K562 (cell line): ENCODE data around the gene AHNAK. TPM values are rescaled to one million over a fixed set of nuclear protein-coding genes. Genes with fewer than 3 reads are reported as not detected.

Source experiments
- ATAC-seq: fragments of 200-7000 bp; cut with Tn5 transposase; 3 replicates; pipeline ENCODE4 v1.9.1; 2020; ENCODE audit warnings: moderate library complexity
- BruUV-seq: library from RNA; stranded (reverse); fragments of 400-500 nt; replicated peaks from 2 replicates; lab custom pipeline; 2021; lab: Mats Ljungman, UMichigan
- CTCF ChIA-PET: fragments of 300-600 bp; formaldehyde crosslinking; extraction: SDS; loops from one replicate; lab custom pipeline; 2021; ENCODE audit warnings: low intra/inter-chr PET ratio; lab: Yijun Ruan, JAX
- POLR2A ChIA-PET: fragments of 300-600, 350-650 bp; sonication (Branson Sonifier 250); formaldehyde crosslinking; extraction: SDS; loops from one replicate; lab custom pipeline; 2021; ENCODE audit warnings: antibody characterized with exemption, inconsistent platforms; lab: Yijun Ruan, JAX
- DNase-seq, 4 experiments: peaks; one replicate each; pipeline versions ENCODE4 v3.0.0 to v3.0.0-alpha.2; 2011 to 2018; ENCODE audit warnings: low spot score in 3 of 4, mixed read lengths in 3 of 4; ENCODE audit errors: extremely low read depth in 1 of 4
- FAIRE-seq: peaks from 2 replicates; lab custom pipeline; 2011; peaks lifted over from hg19 to GRCh38; lab: Jason Lieb, UNC
- H2AFZ ChIP-seq: 2 replicates; pipeline ENCODE4 v1.6.0; 2011; ENCODE audit warnings: low read depth, low read length, control low read depth, inconsistent platforms
- H3K27ac ChIP-seq: fragments of 200-600 bp; 3 replicates; pipeline ENCODE4 v1.8.0; 2011; ENCODE audit warnings: low read depth, mild to moderate bottlenecking, control low read depth, inconsistent platforms, low read length, moderate library complexity, mixed read lengths; ENCODE audit errors: extremely low read depth
- H3K27me3 ChIP-seq, 2 experiments: fragments of 300-600 bp in 1 of 2; 2 replicates in 1 of 2; 3 replicates in 1 of 2; pipeline versions ENCODE4 v1.6.0 to v1.8.0; 2011; ENCODE audit warnings: inconsistent platforms in 2 of 2, low read length in 2 of 2, mild to moderate bottlenecking in 1 of 2, mixed read lengths in 1 of 2, moderate library complexity in 1 of 2; ENCODE audit not compliant: control insufficient read depth in 2 of 2, insufficient read depth in 2 of 2
- H3K36me3 ChIP-seq: fragments of 300-600 bp; 3 replicates; pipeline ENCODE4 v1.8.0; 2011; ENCODE audit warnings: mild to moderate bottlenecking, low read length, inconsistent platforms; ENCODE audit not compliant: control insufficient read depth, insufficient read depth
- H3K4me1 ChIP-seq, 2 experiments: fragments of 200-600 bp in 1 of 2; replicated peaks in 1 of 2; 2 replicates in 1 of 2; 3 replicates in 1 of 2; pipeline versions ENCODE4 v1.5.1 to v1.8.0; 2011; ENCODE audit warnings: inconsistent platforms in 2 of 2, low read length in 2 of 2, mild to moderate bottlenecking in 1 of 2, mixed read lengths in 1 of 2, moderate library complexity in 1 of 2; ENCODE audit not compliant: control insufficient read depth in 2 of 2, insufficient read depth in 2 of 2
- H3K4me2 ChIP-seq: 2 replicates; pipeline ENCODE4 v1.6.1; 2011; ENCODE audit warnings: low read length, control low read depth, inconsistent platforms, mixed read lengths; ENCODE audit not compliant: insufficient read depth
- H3K4me3 ChIP-seq: fragments of 200-600 bp; sonication (generic), shearing (Covaris generic); 2 replicates; pipeline ENCODE4 v1.5.1; 2016; ENCODE audit warnings: control low read depth, inconsistent platforms
- H3K79me2 ChIP-seq: fragments of 200-600 bp; 3 replicates; pipeline ENCODE4 v1.8.0; 2011; ENCODE audit warnings: low read length, inconsistent platforms; ENCODE audit not compliant: control insufficient read depth, insufficient read depth
- H3K9ac ChIP-seq, 2 experiments: 2 replicates each; pipeline versions ENCODE4 v1.6.0 to v1.6.1; 2011; ENCODE audit warnings: low read depth in 2 of 2, low read length in 2 of 2, control low read depth in 1 of 2, inconsistent platforms in 1 of 2, mild to moderate bottlenecking in 1 of 2, mixed read lengths in 1 of 2; ENCODE audit not compliant: insufficient read depth in 1 of 2
- H3K9me1 ChIP-seq: one replicate; pipeline ENCODE4 v1.6.0; 2011; ENCODE audit warnings: inconsistent platforms, mild to moderate bottlenecking, low read length, moderate library complexity; ENCODE audit not compliant: control insufficient read depth, insufficient read depth
- H3K9me3 ChIP-seq: replicated peaks from 2 replicates; pipeline ENCODE4 v1.5.1; 2011; ENCODE audit warnings: low read depth, low read length, inconsistent platforms; ENCODE audit not compliant: control insufficient read depth, insufficient read depth
- H4K20me1 ChIP-seq: replicated peaks from 2 replicates; pipeline ENCODE4 v1.6.1; 2011; ENCODE audit warnings: low read length, inconsistent platforms, mixed read lengths; ENCODE audit not compliant: control insufficient read depth, insufficient read depth
- BDP1 ChIP-seq: IDR thresholded peaks from 3 replicates; pipeline ENCODE4 v1.6.1; 2011; ENCODE audit not compliant: insufficient read length, insufficient read depth
- CBX8 ChIP-seq: fragments of 200-600 bp; sonication (generic); IDR thresholded peaks from 2 replicates; pipeline ENCODE4 v1.6.1; 2012; ENCODE audit warnings: borderline replicate concordance, mixed run types, low read depth, mild to moderate bottlenecking, moderate library complexity, mixed read lengths, low read length, control low read depth, inconsistent platforms; ENCODE audit not compliant: poor library complexity, severe bottlenecking; ENCODE audit errors: extremely low read depth
- FOXM1 ChIP-seq, 2 experiments: fragments of 450-650 bp in 1 of 2; sonication (generic) in 1 of 2; formaldehyde crosslinking in 1 of 2; IDR thresholded peaks; 2 replicates each; pipeline versions ENCODE4 v1.6.1 to v1.9.0; 2017 to 2022; ENCODE audit warnings: low read depth in 2 of 2, mild to moderate bottlenecking in 2 of 2, missing genetic modification reagents in 1 of 2, moderate library complexity in 1 of 2
- KLF6 ChIP-seq: fragments of 250-450 bp; sonication (Bioruptor Pico); IDR thresholded peaks from 2 replicates; pipeline ENCODE4 v1.4.0; 2020; ENCODE audit warnings: mild to moderate bottlenecking, moderate library complexity, borderline replicate concordance
- MYC ChIP-seq, 2 experiments: fragments of 250-450 bp in 1 of 2; sonication (Bioruptor Pico) in 1 of 2; IDR thresholded peaks; 2 replicates each; pipeline versions ENCODE4 v1.5.1 to v1.6.1; 2012 to 2021; ENCODE audit warnings: low read depth in 2 of 2, borderline replicate concordance in 1 of 2, improper control_type of control experiment in 1 of 2, low read length in 1 of 2, mild to moderate bottlenecking in 1 of 2, moderate library complexity in 1 of 2
- NRF1 ChIP-seq, 2 experiments: fragments of 450-650 bp; IDR thresholded peaks in 1 of 2; conservative IDR thresholded peaks in 1 of 2; 2 replicates each; pipeline ENCODE4 v1.6.1; 2014; ENCODE audit warnings: mild to moderate bottlenecking in 2 of 2
- RBFOX2 ChIP-seq: fragments of 200-400 bp; formaldehyde crosslinking; IDR thresholded peaks from 2 replicates; pipeline ENCODE4 v1.6.1; 2017; ENCODE audit warnings: low read depth, mild to moderate bottlenecking, low read length, moderate library complexity
- RBM39 ChIP-seq: fragments of 200-400 bp; formaldehyde crosslinking; optimal IDR thresholded peaks from 2 replicates; pipeline ENCODE3; 2018; ENCODE audit warnings: low read depth, low read length
- SIN3B ChIP-seq: fragments of 450-650 bp; IDR thresholded peaks from 2 replicates; pipeline ENCODE4 v1.6.1; 2017; ENCODE audit warnings: low read depth, mild to moderate bottlenecking, moderate library complexity
- SREBF2 ChIP-seq: sonication (generic); formaldehyde crosslinking; IDR thresholded peaks from 2 replicates; pipeline ENCODE4 v1.4.0; 2020; ENCODE audit warnings: mild to moderate bottlenecking, missing genetic modification reagents
- THRAP3 ChIP-seq: fragments of 450-650 bp; IDR thresholded peaks from 2 replicates; pipeline ENCODE4 v1.6.1; 2016; ENCODE audit warnings: mild to moderate bottlenecking, inconsistent platforms, borderline replicate concordance
- ZBTB17 ChIP-seq: fragments of 450-650 bp; formaldehyde crosslinking; IDR thresholded peaks from 2 replicates; pipeline ENCODE4 v1.4.0; 2020; ENCODE audit warnings: mild to moderate bottlenecking
- ZBTB34 ChIP-seq: fragments of 250-450 bp; sonication (Bioruptor Pico); IDR thresholded peaks from 2 replicates; pipeline ENCODE4 v1.8.0; 2021; ENCODE audit warnings: mild to moderate bottlenecking, moderate library complexity
- ZEB2 ChIP-seq: fragments of 450-650 bp; IDR thresholded peaks from 2 replicates; pipeline ENCODE4 v1.6.1; 2016
- ZNF184 ChIP-seq: sonication (generic); formaldehyde crosslinking; IDR thresholded peaks from 2 replicates; pipeline ENCODE4 v1.5.0; 2020; ENCODE audit warnings: missing genetic modification reagents
- ZNF449 ChIP-seq: fragments of 250-450 bp; sonication (Bioruptor Pico); IDR thresholded peaks from 2 replicates; pipeline ENCODE4 v1.8.0; 2022; ENCODE audit warnings: moderate library complexity, mild to moderate bottlenecking, inconsistent platforms
- ZNF644 ChIP-seq: fragments of 200-800 bp; sonication (Bioruptor generic); IDR thresholded peaks from 2 replicates; pipeline ENCODE4 v1.6.1; 2016; ENCODE audit warnings: low read depth, missing genetic modification characterization, missing compliant biosample characterization
- ZNF766 ChIP-seq: fragments of 200-800 bp; sonication (Bioruptor generic); conservative IDR thresholded peaks from 2 replicates; pipeline ENCODE4 v1.6.1; 2016; ENCODE audit warnings: missing genetic modification characterization, missing compliant biosample characterization
- WGBS: fragments of 100-300 bp; shearing (Covaris generic); methylation state at CpG from one replicate; pipeline ENCODE4 v1.1.6; 2016; ENCODE audit warnings: low coverage, mixed read lengths; ENCODE audit not compliant: insufficient coverage; ENCODE audit errors: missing lambda C conversion rate; 5-methylcytosine and 5-hydroxymethylcytosine counted together
- in situ Hi-C: fragments of 300-500 bp; cut with MboI; formaldehyde crosslinking; loops from 4 replicates; pipeline ENCODE4 v1.15.0; 2018; ENCODE audit warnings: inconsistent platforms, mixed read lengths
- intact Hi-C: fragments of 100-400 bp; cut with micrococcal nuclease; formaldehyde crosslinking; loops from 2 replicates; pipeline ENCODE4 v1.14.2; 2022
- polyA plus RNA-seq, 8 experiments: library from polyadenylated mRNA; depleted of rRNA in 4 of 8; stranded (reverse) in 5 of 8; unstranded in 3 of 8; fragments of >200 nt; fragmentation: Nextera tagmentation in 2 of 8; fragmentation: Illumina TruSeq in 1 of 8; extraction: Ambion mirVana in 2 of 8; extraction: Trizol in 1 of 8; gene quantifications; 2 replicates each; pipeline versions ENCODE4 v1.2.1 to v1.2.3, GENCODE V29; 2011 to 2014; ENCODE audit warnings: inconsistent platforms in 1 of 8, missing spikeins in 1 of 8
- total RNA-seq, 7 experiments: library from RNA; depleted of rRNA in 6 of 7; stranded (reverse); fragments of >200 nt in 6 of 7; fragmentation: Illumina TruSeq in 2 of 7; extraction: Trizol in 2 of 7; gene quantifications; 2 replicates each; pipeline versions ENCODE4 v1.2.1 to v1.2.3, GENCODE V29; 2011 to 2021; ENCODE audit warnings: low replicate concordance in 1 of 7

The AHNAK gene
- total and polyA plus RNA-seq, 9 of the 15 experiments (the other 6 are each of a cell fraction or from before 2014, with no cell fraction given), result 1.5 to 89.7 (median 45.0) TPM

- POLR2A ChIA-PET, result interaction anchor here (0.6 to 3.0 kb wide), 6 partner anchors 9 to 182 kb away, joined by 3 to 17 read pairs (median 4); partner anchors contain the start of gene TTC9C
- H3K9ac ChIP-seq, result peak overlapping the region; percentile 66 to 95
- H4K20me1 ChIP-seq, result no peaks in the 10 kb centered on the region; the same call in 1 of the 2 replicates
- peak overlapping the region; percentile 67 for H3K4me3 ChIP-seq
- H3K27ac ChIP-seq, result peak overlapping the region; percentile 66
- TSS peak; percentile 52 for BruUV-seq
- H3K36me3 ChIP-seq, result no peaks in the 10 kb centered on the region
- H3K9me3 ChIP-seq, result no peaks in the 10 kb centered on the region
- peaks cover 6% of the 10 kb centered on the region for H3K9me1 ChIP-seq
- peaks cover 57% of the 10 kb centered on the region for H3K79me2 ChIP-seq
- H2AFZ ChIP-seq, result peak overlapping the region; percentile 84
- peak overlapping the region; percentile 86 for H3K4me2 ChIP-seq
- CTCF ChIA-PET, result interaction anchor here (0.5 to 2.4 kb wide), 5 partner anchors 9 to 151 kb away, joined by 3 to 8 read pairs (median 3); no protein-coding TSS in a partner anchor
- in situ Hi-C loops, result no loop called here
- intact Hi-C loops, result loop anchor here (1.0 kb wide), 1 partner anchor 149 kb away; no protein-coding TSS in a partner anchor
- ATAC-seq (peak; percentile 68), FAIRE-seq (peak; percentile 80), DNase-seq (peak; percentile 87 to 92 (median 88))
- no peaks in the 10 kb centered on the region for H3K27me3 ChIP-seq
- WGBS, result under 1% methylated on average over 43 of the region's 59 CpGs
- peaks cover 62 to 82% of the 10 kb centered on the region in 2 experiments for H3K4me1 ChIP-seq
- TF ChIP-seq MYC (IDR thresholded peaks at IDR 0.05; ENCODE audit: low read depth, low read length) (peak; percentile 65), MYC (CRISPR knock-in tag; IDR thresholded peaks at IDR 0.05; ENCODE audit: borderline replicate concordance, low read depth) (peak; percentile 26; the same call in 1 of the 2 replicates), NRF1 (conservative IDR thresholded peaks at IDR 0.05 in 1 of 2, IDR thresholded peaks at IDR 0.05 in 1 of 2) (peak; percentile 83 to 86), RBM39 (no peak), SIN3B (no peak; the same call in 1 of the 2 replicates), BDP1 (no peak), ZNF449 (CRISPR knock-in tag) (no peak), ZNF644 (tag) (no peak), ZBTB34 (no peak), RBFOX2 (peak; percentile 74), THRAP3 (no peak), ZNF766 (CRISPR knock-in tag) (no peak), ZNF184 (CRISPR knock-in tag) (no peak), CBX8 (no peak), FOXM1 (IDR thresholded peaks at IDR 0.05; ENCODE audit: low read depth) (0 out of 2 replicates have a peak, but pooled peaks have one; percentile 16), FOXM1 (CRISPR knock-in tag; IDR thresholded peaks at IDR 0.05; ENCODE audit: low read depth) (no peak), KLF6 (no peak; the same call in 1 of the 2 replicates), ZEB2 (no peak), SREBF2 (CRISPR knock-in tag) (no peak), ZBTB17 (CRISPR knock-in tag) (no peak)
Measured at GRCh38 chr11:62545437-62546243, 966 bp downstream of the AHNAK start.
